ACC112 (cell line): ENCODE data around the gene ELL3.
"Not testable (repeated sequence)": the region's sequence is repeated elsewhere in the genome, so short reads cannot be mapped to it uniquely, and the experiment has no call there.

Experiments used
- H2AFZ ChIP-seq: fragments of 200-600 bp; sonication (generic); one replicate; pipeline ENCODE4 v1.6.0; 2017; ENCODE audit warnings: antibody characterized with exemption, low read length; ENCODE audit not compliant: unreplicated experiment
- H3K27ac ChIP-seq: fragments of 200-600 bp; sonication (generic); 2 replicates; pipeline ENCODE4 v1.5.1; 2014; ENCODE audit warnings: low read depth, mild to moderate bottlenecking, antibody characterized with exemption, low read length, moderate library complexity
- H3K27me3 ChIP-seq: fragments of 200-600 bp; sonication (generic); 2 replicates; pipeline ENCODE4 v1.6.1; 2014; ENCODE audit warnings: mild to moderate bottlenecking, antibody characterized with exemption, low read length, moderate library complexity, mixed read lengths; ENCODE audit not compliant: insufficient read depth
- H3K36me3 ChIP-seq: fragments of 200-600 bp; sonication (generic); 2 replicates; pipeline ENCODE4 v1.6.1; 2016; ENCODE audit warnings: mild to moderate bottlenecking, antibody characterized with exemption, low read length, moderate library complexity, mixed read lengths; ENCODE audit not compliant: insufficient read depth
- H3K4me1 ChIP-seq: fragments of 200-600 bp; sonication (generic); one replicate; pipeline ENCODE4 v1.6.1; 2016; ENCODE audit warnings: low read length, mixed read lengths; ENCODE audit not compliant: insufficient read depth, unreplicated experiment, control insufficient read depth
- H3K4me3 ChIP-seq: fragments of 200-600 bp; sonication (generic); 2 replicates; pipeline ENCODE4 v1.5.1; 2014; ENCODE audit warnings: mild to moderate bottlenecking, low read depth, low read length
- H3K79me2 ChIP-seq: fragments of 200-600 bp; sonication (generic); one replicate; pipeline ENCODE4 v1.6.0; 2016; ENCODE audit warnings: low read length; ENCODE audit not compliant: control insufficient read depth, unreplicated experiment, insufficient read depth

The ELL3 gene

GRCh38 chr15:43763819-43764446 is 12.8 kb downstream of the ELL3 start:
- no peak overlapping the region for H3K4me3 ChIP-seq
- no peak overlapping the region for H2AFZ ChIP-seq
- peaks cover 50% of the 10 kb centered on the region for H3K36me3 ChIP-seq
- no peak overlapping the region for H3K27ac ChIP-seq
- H3K79me2 ChIP-seq, result peaks cover 5% of the 10 kb centered on the region
- no peaks in the 10 kb centered on the region for H3K4me1 ChIP-seq
- H3K27me3 ChIP-seq, result no peaks in the 10 kb centered on the region

- no peaks in the 10 kb centered on the region for H3K27me3 ChIP-seq
- H2AFZ ChIP-seq, result no peak overlapping the region
- no peaks in the 10 kb centered on the region for H3K4me1 ChIP-seq
- peaks cover 5% of the 10 kb centered on the region for H3K79me2 ChIP-seq
- H3K4me3 ChIP-seq, result no peak overlapping the region
- H3K36me3 ChIP-seq, result peaks cover 47% of the 10 kb centered on the region
- no peak overlapping the region for H3K27ac ChIP-seq
These were observed 13.9 kb downstream of the ELL3 start for GRCh38 chr15:43762824-43763223.

- Histone ChIP-seq H2AFZ (no peak overlapping the region), H3K79me2 (peaks cover 87% of the 10 kb centered on the region), H3K36me3 (peaks cover 29% of the 10 kb centered on the region), H3K4me3 (no peak overlapping the region), H3K27ac (no peak overlapping the region), H3K4me1 (peaks cover 17% of the 10 kb centered on the region), H3K27me3 (no peaks in the 10 kb centered on the region)
These were observed 24.9 kb downstream of the ELL3 start for GRCh38 chr15:43751885-43752284.

GRCh38 chr15:43749690-43750345 is 26.9 kb downstream of the ELL3 start:
- peaks cover 21% of the 10 kb centered on the region for H3K36me3 ChIP-seq
- H2AFZ ChIP-seq, result no peak overlapping the region
- peaks cover 17% of the 10 kb centered on the region for H3K4me1 ChIP-seq
- H3K27me3 ChIP-seq, result no peaks in the 10 kb centered on the region
- peaks cover 87% of the 10 kb centered on the region for H3K79me2 ChIP-seq
- peak overlapping the region; percentile 65 for H3K4me3 ChIP-seq
- H3K27ac ChIP-seq, result no peak overlapping the region

- Histone ChIP-seq H3K27me3 (no peaks in the 10 kb centered on the region), H3K27ac (no peak overlapping the region), H3K4me1 (peaks cover 17% of the 10 kb centered on the region), H3K36me3 (peaks cover 17% of the 10 kb centered on the region), H2AFZ (no peak overlapping the region), H3K79me2 (peaks cover 76% of the 10 kb centered on the region), H3K4me3 (peak overlapping the region; percentile 95)
These were observed 28.4 kb downstream of the ELL3 start for GRCh38 chr15:43748376-43748775.

- peaks cover 17% of the 10 kb centered on the region for H3K4me1 ChIP-seq
- H3K79me2 ChIP-seq, result peaks cover 61% of the 10 kb centered on the region
- H2AFZ ChIP-seq, result peak overlapping the region; percentile 53
- peak overlapping the region; percentile 95 for H3K4me3 ChIP-seq
- not testable (repeated sequence) for H3K27me3 ChIP-seq, H3K36me3 ChIP-seq
- H3K27ac ChIP-seq, result peak overlapping the region; percentile 76
These were observed 29.9 kb downstream of the ELL3 start for GRCh38 chr15:43746903-43747309.

GRCh38 chr15:43746245-43746902 is 30.4 kb downstream of the ELL3 start, which contains the start of gene PDIA3:
Gene PDIA3 (plus strand): TSS chr15:43746438. CDS start chr15:43746540, 102 bp downstream.
- H3K27me3 ChIP-seq, H3K36me3 ChIP-seq: not testable (repeated sequence)
- peak within 1 kb of the TSS; percentile 53 for H2AFZ ChIP-seq
- H3K4me1 ChIP-seq, result peaks cover 13% of the 10 kb centered on the region
- H3K4me3 ChIP-seq, result peak within 1 kb of the TSS; percentile 95
- peak within 1 kb of the TSS; percentile 76 for H3K27ac ChIP-seq
- H3K79me2 ChIP-seq, result peaks cover 56% of the 10 kb centered on the region

- H3K4me3 ChIP-seq, result no peak overlapping the region
- H3K79me2 ChIP-seq, result no peaks in the 10 kb centered on the region
- no peak overlapping the region for H2AFZ ChIP-seq
- H3K4me1 ChIP-seq, result no peaks in the 10 kb centered on the region
- H3K27me3 ChIP-seq, result no peaks in the 10 kb centered on the region
- no peak overlapping the region for H3K27ac ChIP-seq
- no peaks in the 10 kb centered on the region for H3K36me3 ChIP-seq
These were observed 41.4 kb downstream of the ELL3 start for GRCh38 chr15:43735416-43735815.

- not testable (repeated sequence) for H3K36me3 ChIP-seq, H2AFZ ChIP-seq, H3K27ac ChIP-seq, H3K4me3 ChIP-seq, H3K79me2 ChIP-seq, H3K4me1 ChIP-seq, H3K27me3 ChIP-seq
These were observed 48.6 kb downstream of the ELL3 start for GRCh38 chr15:43728053-43728725.

- not testable (repeated sequence) for H3K27ac ChIP-seq, H2AFZ ChIP-seq, H3K27me3 ChIP-seq, H3K4me3 ChIP-seq, H3K79me2 ChIP-seq, H3K36me3 ChIP-seq, H3K4me1 ChIP-seq
These were observed 50.5 kb downstream of the ELL3 start for GRCh38 chr15:43726306-43726705.
